Sigmoid colon (tissue), 7 donors: ENCODE data around the gene SPATA31A7. TPM values are rescaled to one million over a fixed set of nuclear protein-coding genes. Genes with fewer than 3 reads are reported as not detected.
"Not testable (repeated sequence)": the region's sequence is repeated elsewhere in the genome, so short reads cannot be mapped to it uniquely, and the experiment has no call there.

ENCODE experiments used
- DNase-seq: peaks from one replicate; pipeline ENCODE4 v3.0.0-alpha.2; 2019
- H3K27ac ChIP-seq, 4 donors: fragments of 200-600 bp; sonication (generic); one replicate each; pipeline ENCODE4 v1.5.1; 2016 to 2019; ENCODE audit warnings: mild to moderate bottlenecking in 1 of 4
- H3K27me3 ChIP-seq, 3 donors: fragments of 200-600 bp; sonication (generic); one replicate each; pipeline ENCODE4 v1.5.1; 2019; ENCODE audit warnings: mild to moderate bottlenecking in 1 of 3
- H3K36me3 ChIP-seq, 4 donors: fragments of 200-600 bp; sonication (generic); one replicate each; pipeline ENCODE4 v1.5.1; 2016 to 2019
- H3K4me1 ChIP-seq, 4 donors: fragments of 200-600 bp; sonication (generic); one replicate each; pipeline ENCODE4 v1.5.1; 2017 to 2019
- H3K4me3 ChIP-seq, 4 donors: fragments of 200-600 bp; sonication (generic); one replicate each; pipeline ENCODE4 v1.5.1; 2017 to 2019; ENCODE audit warnings: mild to moderate bottlenecking in 2 of 4, moderate library complexity in 1 of 4
- H3K9me3 ChIP-seq, 4 donors: fragments of 200-600 bp in 3 of 4; sonication (generic) in 3 of 4; one replicate each; pipeline versions ENCODE4 v1.5.1 to v1.6.1; 2013 to 2019
- WGBS, 2 donors: extraction: QIAGEN DNeasy Blood & Tissue Kit; methylation state at CpG; one replicate each; pipeline ENCODE4 v1.1.7; 2013; 5-methylcytosine and 5-hydroxymethylcytosine counted together
- intact Hi-C: fragments of 100-400 bp; cut with DNase I; formaldehyde crosslinking; loops from one replicate; pipeline ENCODE4 v1.15.1; 2023
- polyA plus RNA-seq, 3 donors: library from polyadenylated mRNA; stranded (reverse); fragments of 200-250 nt; gene quantifications; one replicate each; pipeline ENCODE4 v1.2.3, GENCODE V29; 2013
- small RNA-seq, 3 donors: library from RNA; depleted of rRNA; stranded (forward); fragments of <200 nt; gene quantifications; one replicate each; pipeline ENCODE3, GENCODE V24; 2016
- total RNA-seq, 4 donors: library from RNA; depleted of rRNA; stranded (reverse); fragments of >200 nt; gene quantifications; one replicate each; pipeline ENCODE4 v1.1.0, GENCODE V29; 2016
- donor health status: healthy with polysubstance abuse.
- donor health status: Bipolar disorder and iron deficiency.
- donor health status: healthy.

The SPATA31A7 gene
- total RNA-seq: not detected
- polyA plus RNA-seq: not detected

DNA sequence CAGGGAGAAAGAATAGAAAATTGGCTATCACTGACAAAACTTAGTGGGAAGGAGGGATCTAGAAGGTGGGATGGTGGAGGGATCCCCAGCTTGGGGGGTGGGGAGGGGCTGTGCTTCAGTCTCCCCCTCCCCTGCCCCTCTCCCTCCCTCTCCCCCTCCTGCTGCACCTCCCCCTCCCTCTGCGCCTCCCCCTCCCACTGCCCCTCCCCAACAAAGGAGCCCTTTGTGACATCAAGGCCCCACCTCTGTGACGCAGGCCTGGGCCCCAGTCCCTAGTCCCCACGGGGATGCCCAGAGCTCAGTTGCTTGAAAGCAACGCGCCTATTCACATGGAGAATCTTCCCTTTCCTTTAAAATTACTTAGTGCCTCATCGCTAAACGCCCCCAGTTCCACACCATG, at the start of gene SPATA31A7:
Gene SPATA31A7, plus strand, starts transcription at position 301 of the 400 bp plus-strand sequence. Its CDS starts 29 bp downstream, at position 330.
- intact Hi-C loops, H3K36me3 ChIP-seq, DNase-seq, H3K4me3 ChIP-seq, H3K27me3 ChIP-seq, H3K4me1 ChIP-seq, H3K9me3 ChIP-seq, H3K27ac ChIP-seq: not testable (repeated sequence)
- WGBS, 2 donors: no CpG with 5 or more reads among the region's 7 CpGs

DNA sequence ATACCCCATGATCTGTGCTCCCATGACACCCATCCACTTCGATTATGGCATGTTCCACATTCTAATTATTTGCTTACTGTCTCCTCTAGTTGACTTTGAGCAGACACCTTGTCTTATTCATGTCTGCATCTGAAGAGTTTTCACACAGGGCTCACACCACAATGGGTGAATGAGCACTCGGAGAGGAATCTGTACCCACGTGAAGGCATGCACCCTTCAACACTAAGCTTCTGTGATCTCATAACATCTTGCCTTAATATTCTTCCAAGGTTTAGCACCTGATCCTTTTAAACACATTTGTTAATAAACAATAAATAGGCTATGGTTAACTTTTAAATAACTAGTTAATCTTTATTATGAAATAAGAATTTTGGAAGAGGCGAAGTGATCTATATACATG, 36.6 kb downstream of the SPATA31A7 start:
- DNase-seq, H3K9me3 ChIP-seq, H3K4me1 ChIP-seq, H3K4me3 ChIP-seq, H3K36me3 ChIP-seq, intact Hi-C loops, H3K27me3 ChIP-seq, H3K27ac ChIP-seq: not testable (repeated sequence)
- WGBS, 2 donors: 83 to 100% methylated on average over 2 of the region's 4 CpGs

Small RNA genes lying within 50 kb of the gene (small RNA-seq; reads per million reads assigned to genes)
- gene BX005040.2: 0 reads per million in 3 donors
